GM20431 (cell line): ENCODE measurements around the gene HOXA1.

Source experiments
- in situ Hi-C: fragments of 300-500 bp; cut with MseI, MboI; formaldehyde crosslinking; loops from one replicate; pipeline ENCODE4 v1.15.0; 2020; ENCODE audit warnings: low sequenced_read_pairs; ENCODE audit not compliant: unreplicated experiment

HOXA1 gene

GRCh38 chr7:27132978-27133377, 37.2 kb upstream of the HOXA1 start:
- in situ Hi-C loops, result no loop called here

- in situ Hi-C loops, result no loop called here
Measured at GRCh38 chr7:27132214-27132613, 36.4 kb upstream of the HOXA1 start.

- in situ Hi-C loops, result no loop called here
Measured at GRCh38 chr7:27131390-27131819, 35.6 kb upstream of the HOXA1 start.

- in situ Hi-C loops, result no loop called here
Measured at GRCh38 chr7:27130540-27131389, 35.0 kb upstream of the HOXA1 start, which contains the start of gene HOXA4. TSS of gene HOXA4 (minus strand) at chr7:27130757. CDS start at chr7:27130733, 24 bp downstream.

- in situ Hi-C loops, result no loop called here
Measured at GRCh38 chr7:27129729-27130539, 34.1 kb upstream of the HOXA1 start.

- in situ Hi-C loops, result no loop called here
Measured at GRCh38 chr7:27128776-27129728, 33.3 kb upstream of the HOXA1 start.

GRCh38 chr7:27128034-27128433, 32.2 kb upstream of the HOXA1 start:
- in situ Hi-C loops, result no loop called here

- in situ Hi-C loops, result no loop called here
Measured at GRCh38 chr7:27126596-27127327, 31.0 kb upstream of the HOXA1 start.

- in situ Hi-C loops, result no loop called here
Measured at GRCh38 chr7:27125986-27126394, 30.2 kb upstream of the HOXA1 start.

- in situ Hi-C loops, result no loop called here
Measured at GRCh38 chr7:27124902-27125689, 29.3 kb upstream of the HOXA1 start.

GRCh38 chr7:27124096-27124901, 28.5 kb upstream of the HOXA1 start:
- in situ Hi-C loops, result no loop called here

- in situ Hi-C loops, result no loop called here
Measured at GRCh38 chr7:27123477-27124053, 27.8 kb upstream of the HOXA1 start.

- in situ Hi-C loops, result no loop called here
Measured at GRCh38 chr7:27123007-27123476, 27.2 kb upstream of the HOXA1 start.

- in situ Hi-C loops, result no loop called here
Measured at GRCh38 chr7:27122077-27122910, 26.5 kb upstream of the HOXA1 start.

GRCh38 chr7:27121684-27122076, 25.9 kb upstream of the HOXA1 start:
- in situ Hi-C loops, result no loop called here

- in situ Hi-C loops, result no loop called here
Measured at GRCh38 chr7:27119412-27119911, 23.7 kb upstream of the HOXA1 start.
